Fibroblast of lung (primary cell): ENCODE results near the gene OSBPL6. TPM values are rescaled to one million over a fixed set of nuclear protein-coding genes. Genes with fewer than 3 reads are reported as not detected.

Experiments used
- DNase-seq, 2 donors: peaks; one replicate each; pipeline versions ENCODE4 v3.0.0 to v3.0.0-alpha.2; 2010; ENCODE audit warnings: low read depth in 2 of 2
- H2AFZ ChIP-seq: 2 replicates; pipeline ENCODE4 v1.5.1; 2012; ENCODE audit warnings: low read length, control low read depth, inconsistent platforms
- H3K27ac ChIP-seq: 2 replicates; pipeline ENCODE4 v1.5.1; 2011; ENCODE audit warnings: low read length, control low read depth; ENCODE audit not compliant: insufficient read depth
- H3K27me3 ChIP-seq: 2 replicates; pipeline ENCODE4 v1.5.1; 2011; ENCODE audit warnings: mild to moderate bottlenecking, low read length; ENCODE audit not compliant: control insufficient read depth, insufficient read depth
- H3K36me3 ChIP-seq: 2 replicates; pipeline ENCODE4 v1.5.1; 2011; ENCODE audit warnings: low read length; ENCODE audit not compliant: control insufficient read depth, insufficient read depth
- H3K4me1 ChIP-seq: 2 replicates; pipeline ENCODE4 v1.5.1; 2011; ENCODE audit warnings: low read length; ENCODE audit not compliant: control insufficient read depth, insufficient read depth; ENCODE audit errors: extremely low read depth
- H3K4me2 ChIP-seq: 2 replicates; pipeline ENCODE4 v1.5.1; 2011; ENCODE audit warnings: low read length, control low read depth; ENCODE audit not compliant: insufficient read depth; ENCODE audit errors: extremely low read depth
- H3K4me3 ChIP-seq, 4 experiments: fragments of 200-600 bp in 1 of 4; sonication (generic) in 1 of 4; replicated peaks in 1 of 4; 2 replicates each; pipeline ENCODE4 v1.5.1; 2011 to 2016; ENCODE audit warnings: low read length in 4 of 4, low read depth in 3 of 4, mild to moderate bottlenecking in 3 of 4, control low read depth in 2 of 4, inconsistent platforms in 1 of 4, mixed read lengths in 1 of 4; ENCODE audit not compliant: insufficient read depth in 1 of 4; ENCODE audit errors: control extremely low read depth in 1 of 4
- H3K79me2 ChIP-seq: 2 replicates; pipeline ENCODE4 v1.5.1; 2012; ENCODE audit warnings: mild to moderate bottlenecking, low read length, inconsistent platforms; ENCODE audit not compliant: control insufficient read depth, insufficient read depth
- H3K9ac ChIP-seq: 2 replicates; pipeline ENCODE4 v1.5.1; 2011; ENCODE audit warnings: mild to moderate bottlenecking, low read length, control low read depth; ENCODE audit not compliant: insufficient read depth
- H3K9me3 ChIP-seq: 2 replicates; pipeline ENCODE4 v1.5.1; 2012; ENCODE audit warnings: low read depth, low read length; ENCODE audit not compliant: control insufficient read depth, insufficient read depth
- H4K20me1 ChIP-seq: 2 replicates; pipeline ENCODE4 v1.5.1; 2011; ENCODE audit warnings: low read length; ENCODE audit not compliant: control insufficient read depth, insufficient read depth; ENCODE audit errors: extremely low read depth
- CTCF ChIP-seq, 2 donors: IDR thresholded peaks in 1 of 2; conservative IDR thresholded peaks in 1 of 2; 1 replicate in 1 of 2; 2 replicates in 1 of 2; pipeline ENCODE4 v1.5.1; 2011 to 2012; ENCODE audit warnings: low read length in 2 of 2, control low read depth in 1 of 2, inconsistent platforms in 1 of 2, low read depth in 1 of 2, mild to moderate bottlenecking in 1 of 2
- EZH2 ChIP-seq: IDR thresholded peaks from 2 replicates; pipeline ENCODE4 v1.5.1; 2012; ENCODE audit warnings: low read length, control low read depth, mild to moderate bottlenecking; ENCODE audit errors: missing control alignments
- polyA plus RNA-seq, 2 donors: library from polyadenylated mRNA; depleted of rRNA in 1 of 2; stranded (reverse) in 1 of 2; unstranded in 1 of 2; fragments of >200 nt; gene quantifications; 2 replicates each; pipeline ENCODE4 v1.2.1, GENCODE V29; 2011 to 2012; ENCODE audit warnings: missing spikeins in 1 of 2
- total RNA-seq: library from RNA; depleted of rRNA; stranded (reverse); fragments of >200 nt; gene quantifications from 2 replicates; pipeline ENCODE4 v1.2.1, GENCODE V29; 2014

The OSBPL6 gene
- total and polyA plus RNA-seq, 2 donors (not counting 1 experiment from before 2014, with no cell fraction given) = 1.0 to 5.3 TPM

DNA sequence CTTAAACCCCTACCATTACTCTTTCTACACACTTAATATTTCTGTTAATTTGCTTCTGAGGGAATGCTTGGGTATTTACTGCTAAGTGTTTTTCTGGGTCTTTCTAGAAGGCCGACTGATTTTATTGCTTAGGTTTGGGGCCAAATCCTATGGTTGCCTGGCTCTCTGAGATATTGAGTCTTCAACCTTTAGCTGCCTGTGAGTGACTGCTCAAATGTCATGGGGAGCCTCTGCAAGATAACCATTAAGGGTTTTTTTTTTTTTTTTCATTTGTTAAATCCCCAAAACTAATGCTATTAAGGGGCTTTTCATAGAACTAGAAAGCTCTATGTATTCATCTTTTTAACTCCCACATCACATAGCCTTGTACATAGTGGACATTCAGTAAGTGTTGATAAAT lies 5.0 kb downstream of the OSBPL6 start:
- Histone ChIP-seq H3K79me2 (no peaks in the 10 kb centered on the region), H3K27me3 (no peaks in the 10 kb centered on the region), H3K4me1 (no peaks in the 10 kb centered on the region), H2AFZ (no peak overlapping the region), H3K27ac (no peak overlapping the region), H3K36me3 (no peaks in the 10 kb centered on the region), H3K9ac (no peak overlapping the region), H3K4me3 (no peak overlapping the region), H3K9me3 (no peaks in the 10 kb centered on the region), H3K4me2 (no peak overlapping the region), H4K20me1 (no peaks in the 10 kb centered on the region)
- TF ChIP-seq CTCF (conservative IDR thresholded peaks at IDR 0.05 in 1 of 2, IDR thresholded peaks at IDR 0.05 in 1 of 2; ENCODE audit: low read depth in 1 of 2, low read length in 2 of 2) = no peak
- no peak for TF ChIP-seq EZH2
- DNase-seq = no peak

DNA sequence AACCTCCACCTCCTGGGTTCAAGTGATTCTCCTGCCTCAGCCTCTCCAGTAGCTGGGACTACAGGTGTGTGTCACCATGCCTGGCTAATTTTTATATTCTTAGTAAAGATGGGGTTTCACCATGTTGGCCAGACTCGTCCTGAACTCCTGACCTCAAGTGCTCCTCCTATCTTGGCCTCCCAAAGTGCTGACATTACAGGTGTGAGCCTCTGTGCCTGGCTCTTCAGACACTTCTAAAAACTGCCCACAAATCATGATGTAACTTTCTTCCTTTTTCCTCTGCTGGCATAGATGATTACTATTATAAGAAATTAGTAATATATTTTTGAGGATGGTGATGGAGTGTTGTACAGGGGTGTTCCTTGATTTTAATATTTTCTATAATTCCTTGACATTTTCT lies 6.0 kb downstream of the OSBPL6 start:
- no peak overlapping the region for H3K4me3 ChIP-seq
- H3K9me3 ChIP-seq = no peaks in the 10 kb centered on the region
- H4K20me1 ChIP-seq = no peaks in the 10 kb centered on the region
- H3K4me1 ChIP-seq = no peaks in the 10 kb centered on the region
- H3K9ac ChIP-seq = no peak overlapping the region
- H3K27ac ChIP-seq = no peak overlapping the region
- H3K79me2 ChIP-seq = no peaks in the 10 kb centered on the region
- H3K27me3 ChIP-seq = no peaks in the 10 kb centered on the region
- no peak for TF ChIP-seq CTCF (conservative IDR thresholded peaks at IDR 0.05 in 1 of 2, IDR thresholded peaks at IDR 0.05 in 1 of 2; ENCODE audit: low read depth in 1 of 2, low read length in 2 of 2)
- no peak for TF ChIP-seq EZH2
- no peak for DNase-seq
- no peak overlapping the region for H2AFZ ChIP-seq
- no peaks in the 10 kb centered on the region for H3K36me3 ChIP-seq
- no peak overlapping the region for H3K4me2 ChIP-seq

DNA sequence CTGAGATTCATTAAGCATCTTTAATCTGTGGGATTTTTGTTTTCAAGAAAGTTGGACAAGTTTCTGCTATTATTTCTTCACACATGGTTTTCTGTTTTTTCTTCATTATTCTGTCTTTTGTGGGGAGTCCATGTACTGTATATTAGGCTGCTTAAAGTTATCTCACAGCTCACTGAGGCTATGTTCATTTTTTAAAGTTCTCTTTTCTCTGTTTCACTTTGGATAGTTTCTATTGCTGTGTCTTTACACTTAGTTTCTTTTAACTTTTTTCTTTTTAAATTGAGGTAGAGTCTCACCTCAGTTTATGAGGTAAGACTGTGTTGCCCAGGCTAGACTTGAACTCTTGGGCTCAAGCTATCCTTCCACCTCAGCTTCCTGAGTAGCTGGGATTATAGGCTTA lies 8.6 kb downstream of the OSBPL6 start:
- no peaks in the 10 kb centered on the region for H3K79me2 ChIP-seq
- no peak overlapping the region for H3K27ac ChIP-seq
- no peak for DNase-seq
- H2AFZ ChIP-seq = no peak overlapping the region
- TF ChIP-seq CTCF (conservative IDR thresholded peaks at IDR 0.05 in 1 of 2, IDR thresholded peaks at IDR 0.05 in 1 of 2; ENCODE audit: low read depth in 1 of 2, low read length in 2 of 2) = no peak
- no peak overlapping the region for H3K4me3 ChIP-seq
- H3K9ac ChIP-seq = no peak overlapping the region
- H3K9me3 ChIP-seq = no peaks in the 10 kb centered on the region
- no peak overlapping the region for H3K4me2 ChIP-seq
- no peaks in the 10 kb centered on the region for H3K36me3 ChIP-seq
- H4K20me1 ChIP-seq = no peaks in the 10 kb centered on the region
- no peaks in the 10 kb centered on the region for H3K4me1 ChIP-seq
- H3K27me3 ChIP-seq = no peaks in the 10 kb centered on the region
